ENCODE data around the gene MEX3C.

GRCh38 chr18:51194604-51195003 is 2.9 kb downstream of the MEX3C start:
- no peak for TF ChIP-seq CTCF (IDR thresholded peaks at IDR 0.05)
- no peak for TF ChIP-seq EP300 (IDR thresholded peaks at IDR 0.05)
- no peak for TF ChIP-seq POLR2A (IDR thresholded peaks at IDR 0.05)
